ENCODE measurements around the gene ASTN1. TPM values are rescaled to one million over a fixed set of nuclear protein-coding genes. Genes with fewer than 3 reads are reported as not detected.

Gene ASTN1
- total RNA-seq, 2 donors from 2014 or later = 1.3 TPM

GRCh38 chr1:177124577-177125278, 39.8 kb downstream of the ASTN1 start:
- Histone ChIP-seq H3K9me3 (no peaks in the 10 kb centered on the region), H3K27me3 (no peaks in the 10 kb centered on the region), H3K4me1 (no peaks in the 10 kb centered on the region), H3K4me3 (no peak overlapping the region), H3K27ac (no peak overlapping the region), H3K36me3 (no peaks in the 10 kb centered on the region)
- no peak for TF ChIP-seq CTCF (IDR thresholded peaks at IDR 0.05)
- no peak for DNase-seq (ENCODE audit: low spot score)

GRCh38 chr1:177122461-177123251, 41.9 kb downstream of the ASTN1 start:
- no peak for DNase-seq (ENCODE audit: low spot score)
- Histone ChIP-seq H3K4me1 (no peaks in the 10 kb centered on the region), H3K9me3 (no peaks in the 10 kb centered on the region), H3K4me3 (no peak overlapping the region), H3K27ac (no peak overlapping the region), H3K27me3 (no peaks in the 10 kb centered on the region), H3K36me3 (no peaks in the 10 kb centered on the region)
- TF ChIP-seq CTCF (IDR thresholded peaks at IDR 0.05) = no peak

- Histone ChIP-seq H3K27ac (no peak overlapping the region), H3K27me3 (no peaks in the 10 kb centered on the region), H3K4me3 (no peak overlapping the region), H3K36me3 (no peaks in the 10 kb centered on the region), H3K4me1 (no peaks in the 10 kb centered on the region), H3K9me3 (no peaks in the 10 kb centered on the region)
- no peak for TF ChIP-seq CTCF (IDR thresholded peaks at IDR 0.05)
- DNase-seq (ENCODE audit: low spot score) = no peak
Observed at GRCh38 chr1:177119311-177119710, 45.2 kb downstream of the ASTN1 start.

- no peak overlapping the region for H3K27ac ChIP-seq
- H3K27me3 ChIP-seq = no peaks in the 10 kb centered on the region
- DNase-seq (ENCODE audit: low spot score) = no peak
- H3K4me1 ChIP-seq = no peaks in the 10 kb centered on the region
- no peaks in the 10 kb centered on the region for H3K36me3 ChIP-seq
- no peaks in the 10 kb centered on the region for H3K9me3 ChIP-seq
- no peak overlapping the region for H3K4me3 ChIP-seq
- no peak for TF ChIP-seq CTCF (IDR thresholded peaks at IDR 0.05)
Observed at GRCh38 chr1:177118901-177119300, 45.6 kb downstream of the ASTN1 start.

- Histone ChIP-seq H3K9me3 (no peaks in the 10 kb centered on the region), H3K36me3 (no peaks in the 10 kb centered on the region), H3K4me3 (no peak overlapping the region), H3K4me1 (no peaks in the 10 kb centered on the region), H3K27me3 (no peaks in the 10 kb centered on the region), H3K27ac (no peak overlapping the region)
- DNase-seq (ENCODE audit: low spot score) = no peak
- TF ChIP-seq CTCF (IDR thresholded peaks at IDR 0.05) = no peak
Observed at GRCh38 chr1:177116941-177117340, 47.6 kb downstream of the ASTN1 start.

All from right atrium auricular region (tissue), 2 donors.